Duodenal mucosa (tissue), 2 donors: ENCODE data around the gene SKIC8.

ENCODE experiments used
- H3K27ac ChIP-seq: one replicate; pipeline ENCODE4 v1.7.0; 2013; ENCODE audit warnings: low read depth, low read length
- H3K27me3 ChIP-seq, 2 donors: one replicate each; pipeline ENCODE4 v1.7.0; 2013; ENCODE audit warnings: low read length in 2 of 2, control low read depth in 1 of 2; ENCODE audit not compliant: insufficient read depth in 2 of 2, control insufficient read depth in 1 of 2
- H3K36me3 ChIP-seq, 2 donors: one replicate each; pipeline ENCODE4 v1.7.0; 2013; ENCODE audit warnings: low read length in 2 of 2, control low read depth in 1 of 2; ENCODE audit not compliant: insufficient read depth in 2 of 2, control insufficient read depth in 1 of 2
- H3K4me1 ChIP-seq, 2 donors: one replicate each; pipeline ENCODE4 v1.7.0; 2013; ENCODE audit warnings: low read length in 2 of 2, control low read depth in 1 of 2; ENCODE audit not compliant: insufficient read depth in 2 of 2, control insufficient read depth in 1 of 2
- H3K4me3 ChIP-seq, 2 donors: one replicate each; pipeline ENCODE4 v1.7.0; 2013; ENCODE audit warnings: low read length in 2 of 2, low read depth in 1 of 2
- H3K9ac ChIP-seq, 2 donors: one replicate each; pipeline ENCODE4 v1.7.0; 2013; ENCODE audit warnings: low read length in 2 of 2, low read depth in 1 of 2
- H3K9me3 ChIP-seq, 2 donors: one replicate each; pipeline ENCODE4 v1.7.0; 2013; ENCODE audit warnings: low read length in 2 of 2, control low read depth in 1 of 2; ENCODE audit not compliant: control insufficient read depth in 1 of 2

The SKIC8 gene

GRCh38 chr15:78292219-78292618 lies 7.2 kb downstream of the SKIC8 start:
- H3K9me3 ChIP-seq: no peaks in the 10 kb centered on the region
- peaks cover 17 to 57% of the 10 kb centered on the region in 2 donors for H3K36me3 ChIP-seq
- no peaks in the 10 kb centered on the region for H3K27me3 ChIP-seq
- H3K27ac ChIP-seq: no peak overlapping the region
- H3K4me1 ChIP-seq: peaks cover 0 to 9% of the 10 kb centered on the region in 2 donors
- no peak overlapping the region for H3K9ac ChIP-seq
- H3K4me3 ChIP-seq: no peak overlapping the region

GRCh38 chr15:78291698-78292097 lies 7.7 kb downstream of the SKIC8 start:
- Histone ChIP-seq H3K4me3 (no peak overlapping the region), H3K4me1 (peaks cover 0 to 9% of the 10 kb centered on the region in 2 donors), H3K27ac (no peak overlapping the region), H3K9ac (no peak overlapping the region), H3K9me3 (no peaks in the 10 kb centered on the region), H3K36me3 (peaks cover 20 to 60% of the 10 kb centered on the region in 2 donors), H3K27me3 (no peaks in the 10 kb centered on the region)

GRCh38 chr15:78291052-78291451 lies 8.4 kb downstream of the SKIC8 start:
- Histone ChIP-seq H3K27me3 (no peaks in the 10 kb centered on the region), H3K9ac (no peak overlapping the region), H3K27ac (no peak overlapping the region), H3K4me3 (no peak overlapping the region), H3K9me3 (no peaks in the 10 kb centered on the region), H3K4me1 (peaks cover 0 to 9% of the 10 kb centered on the region in 2 donors), H3K36me3 (peaks cover 20 to 67% of the 10 kb centered on the region in 2 donors)

GRCh38 chr15:78290222-78290621 lies 9.2 kb downstream of the SKIC8 start:
- Histone ChIP-seq H3K4me1 (peaks cover 0 to 4% of the 10 kb centered on the region in 2 donors), H3K27me3 (no peaks in the 10 kb centered on the region), H3K9me3 (no peaks in the 10 kb centered on the region), H3K9ac (no peak overlapping the region), H3K36me3 (peaks cover 21 to 74% of the 10 kb centered on the region in 2 donors), H3K27ac (no peak overlapping the region), H3K4me3 (no peak overlapping the region)

GRCh38 chr15:78284758-78285157 lies 14.7 kb downstream of the SKIC8 start:
- peaks cover 38 to 88% of the 10 kb centered on the region in 2 donors for H3K36me3 ChIP-seq
- no peak overlapping the region for H3K4me3 ChIP-seq
- H3K9ac ChIP-seq: no peak overlapping the region
- no peaks in the 10 kb centered on the region for H3K4me1 ChIP-seq
- H3K27ac ChIP-seq: no peak overlapping the region
- H3K27me3 ChIP-seq: no peaks in the 10 kb centered on the region
- no peaks in the 10 kb centered on the region for H3K9me3 ChIP-seq

- Histone ChIP-seq H3K27ac (no peak overlapping the region), H3K9me3 (no peaks in the 10 kb centered on the region), H3K4me1 (no peaks in the 10 kb centered on the region), H3K27me3 (no peaks in the 10 kb centered on the region), H3K4me3 (no peak overlapping the region), H3K36me3 (peaks cover 26 to 83% of the 10 kb centered on the region in 2 donors), H3K9ac (no peak overlapping the region)
Measured at GRCh38 chr15:78282324-78282723, 17.1 kb downstream of the SKIC8 start.

GRCh38 chr15:78280319-78281072 lies 18.9 kb downstream of the SKIC8 start:
- Histone ChIP-seq H3K4me3 (no peak overlapping the region), H3K9ac (no peak overlapping the region), H3K4me1 (no peaks in the 10 kb centered on the region), H3K27me3 (no peaks in the 10 kb centered on the region), H3K36me3 (peaks cover 26 to 78% of the 10 kb centered on the region in 2 donors), H3K27ac (no peak overlapping the region), H3K9me3 (no peaks in the 10 kb centered on the region)

GRCh38 chr15:78276064-78276943 lies 23.1 kb downstream of the SKIC8 start:
- H3K9ac ChIP-seq: no peak overlapping the region
- H3K4me1 ChIP-seq: no peaks in the 10 kb centered on the region
- H3K4me3 ChIP-seq: no peak overlapping the region
- H3K27ac ChIP-seq: no peak overlapping the region
- no peaks in the 10 kb centered on the region for H3K9me3 ChIP-seq
- peaks cover 22 to 69% of the 10 kb centered on the region in 2 donors for H3K36me3 ChIP-seq
- no peaks in the 10 kb centered on the region for H3K27me3 ChIP-seq

GRCh38 chr15:78274994-78275393 lies 24.4 kb downstream of the SKIC8 start:
- Histone ChIP-seq H3K9me3 (no peaks in the 10 kb centered on the region), H3K27me3 (no peaks in the 10 kb centered on the region), H3K9ac (no peak overlapping the region), H3K36me3 (peaks cover 15 to 58% of the 10 kb centered on the region in 2 donors), H3K4me3 (no peak overlapping the region), H3K4me1 (no peaks in the 10 kb centered on the region), H3K27ac (no peak overlapping the region)

GRCh38 chr15:78272776-78273175 lies 26.6 kb downstream of the SKIC8 start:
- no peaks in the 10 kb centered on the region for H3K27me3 ChIP-seq
- peaks cover 15 to 40% of the 10 kb centered on the region in 2 donors for H3K36me3 ChIP-seq

More at GRCh38 chr15:78272776-78273175, 26.6 kb downstream of the SKIC8 start:
- no peak overlapping the region for H3K27ac ChIP-seq
- H3K4me1 ChIP-seq: no peaks in the 10 kb centered on the region
- H3K9me3 ChIP-seq: no peaks in the 10 kb centered on the region
- no peak overlapping the region for H3K4me3 ChIP-seq
- H3K9ac ChIP-seq: no peak overlapping the region
